Kidney epithelial cell (primary cell): Measurements from ENCODE around the gene CERS3. TPM values are rescaled to one million over a fixed set of nuclear protein-coding genes. Genes with fewer than 3 reads are reported as not detected.

ENCODE experiments used
- DNase-seq: peaks from one replicate; pipeline ENCODE4 v3.0.0-alpha.2; 2010; ENCODE audit warnings: low read depth
- H3K27me3 ChIP-seq: 2 replicates; pipeline ENCODE4 v1.6.0; 2011; ENCODE audit warnings: low read length; ENCODE audit not compliant: control insufficient read depth, insufficient read depth
- H3K36me3 ChIP-seq: 2 replicates; pipeline ENCODE4 v1.5.1; 2011; ENCODE audit warnings: low read length; ENCODE audit not compliant: control insufficient read depth, insufficient read depth
- H3K4me3 ChIP-seq: 2 replicates; pipeline ENCODE4 v1.5.1; 2011; ENCODE audit warnings: low read depth, mild to moderate bottlenecking, control low read depth, low read length
- total RNA-seq: library from RNA; depleted of rRNA; stranded (reverse); fragments of >200 nt; gene quantifications from 2 replicates; pipeline ENCODE4 v1.2.3, GENCODE V29; 2015
- TF ChIP-seq, protein P1 (sequence below): IDR thresholded peaks from 2 replicates; pipeline ENCODE4 v1.5.1; 2011; ENCODE audit warnings: mild to moderate bottlenecking, moderate library complexity, low read length, control low read depth, inconsistent platforms; ENCODE audit not compliant: insufficient read depth, poor library complexity, severe bottlenecking

CERS3 gene
- total RNA-seq, 1 donor from 2014 or later = not detected

DNA sequence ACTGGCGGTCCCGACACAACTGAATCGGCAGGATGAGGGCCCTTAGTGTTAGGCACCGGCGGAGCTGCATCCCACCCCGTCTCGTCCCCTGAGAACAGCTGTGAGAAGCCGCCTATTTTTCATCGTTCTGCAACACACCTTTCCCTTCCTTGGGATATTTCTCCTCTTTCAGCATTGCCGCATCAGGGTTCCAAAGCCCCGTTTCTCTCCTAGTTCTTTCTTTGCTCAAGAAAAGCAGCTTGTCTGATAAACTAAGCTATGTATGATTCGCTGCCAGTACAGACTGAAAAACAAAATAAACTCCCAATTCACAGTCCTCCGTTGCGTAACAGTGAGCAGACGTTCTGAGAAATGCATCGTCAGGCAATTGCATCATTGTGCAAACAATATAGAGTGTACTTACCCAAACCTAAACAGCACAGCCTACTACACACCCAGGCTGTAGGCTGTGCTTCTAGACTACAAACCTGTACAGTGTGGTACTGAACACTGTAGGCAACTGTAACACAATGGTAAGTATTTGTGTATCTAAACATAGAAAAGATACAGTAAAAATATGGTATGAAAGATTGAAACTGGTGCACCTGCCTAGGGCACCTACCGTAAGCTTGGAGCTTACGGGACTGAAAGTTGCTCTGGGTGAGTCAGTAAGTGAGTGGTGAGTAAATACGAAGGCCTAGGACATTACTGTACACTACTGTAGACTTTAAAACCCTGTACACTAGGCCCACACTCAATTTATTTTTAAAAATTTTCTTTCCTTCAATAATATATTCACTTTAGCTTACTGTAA, 178.1 kb downstream of the CERS3 start:
- Histone ChIP-seq H3K36me3 (no peaks in the 10 kb centered on the region), H3K27me3 (no peaks in the 10 kb centered on the region), H3K4me3 (no peak overlapping the region)
- no peak for DNase-seq
- TF ChIP-seq, protein P1, sequence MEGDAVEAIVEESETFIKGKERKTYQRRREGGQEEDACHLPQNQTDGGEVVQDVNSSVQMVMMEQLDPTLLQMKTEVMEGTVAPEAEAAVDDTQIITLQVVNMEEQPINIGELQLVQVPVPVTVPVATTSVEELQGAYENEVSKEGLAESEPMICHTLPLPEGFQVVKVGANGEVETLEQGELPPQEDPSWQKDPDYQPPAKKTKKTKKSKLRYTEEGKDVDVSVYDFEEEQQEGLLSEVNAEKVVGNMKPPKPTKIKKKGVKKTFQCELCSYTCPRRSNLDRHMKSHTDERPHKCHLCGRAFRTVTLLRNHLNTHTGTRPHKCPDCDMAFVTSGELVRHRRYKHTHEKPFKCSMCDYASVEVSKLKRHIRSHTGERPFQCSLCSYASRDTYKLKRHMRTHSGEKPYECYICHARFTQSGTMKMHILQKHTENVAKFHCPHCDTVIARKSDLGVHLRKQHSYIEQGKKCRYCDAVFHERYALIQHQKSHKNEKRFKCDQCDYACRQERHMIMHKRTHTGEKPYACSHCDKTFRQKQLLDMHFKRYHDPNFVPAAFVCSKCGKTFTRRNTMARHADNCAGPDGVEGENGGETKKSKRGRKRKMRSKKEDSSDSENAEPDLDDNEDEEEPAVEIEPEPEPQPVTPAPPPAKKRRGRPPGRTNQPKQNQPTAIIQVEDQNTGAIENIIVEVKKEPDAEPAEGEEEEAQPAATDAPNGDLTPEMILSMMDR = no peak

Other genes starting within 250 kb of the CERS3 start
- gene ADAMTS17, start 187.0 kb downstream of the CERS3 start, total RNA-seq = 2.3 and 2.8 TPM in 2 replicates
- gene LINS1, start 73.2 kb upstream of the CERS3 start, total RNA-seq = 8.2 and 8.5 TPM in 2 replicates
- gene ASB7, start 73.6 kb upstream of the CERS3 start, total RNA-seq = 17.2 and 17.3 TPM in 2 replicates